B cell (primary cell): ENCODE results near the gene RNF44.

Experiments
- EZH2 ChIP-seq: IDR thresholded peaks from 2 replicates; pipeline ENCODE4 v1.6.1; 2012; ENCODE audit warnings: borderline replicate concordance, low read depth, mild to moderate bottlenecking, moderate library complexity, low read length; ENCODE audit not compliant: insufficient read depth, poor library complexity, severe bottlenecking
- TF ChIP-seq, protein P1 (sequence below): fragments of 200-600 bp; IDR thresholded peaks from one replicate; pipeline ENCODE4 v1.8.0; 2022; ENCODE audit warnings: antibody characterized with exemption, mild to moderate bottlenecking

DNA sequence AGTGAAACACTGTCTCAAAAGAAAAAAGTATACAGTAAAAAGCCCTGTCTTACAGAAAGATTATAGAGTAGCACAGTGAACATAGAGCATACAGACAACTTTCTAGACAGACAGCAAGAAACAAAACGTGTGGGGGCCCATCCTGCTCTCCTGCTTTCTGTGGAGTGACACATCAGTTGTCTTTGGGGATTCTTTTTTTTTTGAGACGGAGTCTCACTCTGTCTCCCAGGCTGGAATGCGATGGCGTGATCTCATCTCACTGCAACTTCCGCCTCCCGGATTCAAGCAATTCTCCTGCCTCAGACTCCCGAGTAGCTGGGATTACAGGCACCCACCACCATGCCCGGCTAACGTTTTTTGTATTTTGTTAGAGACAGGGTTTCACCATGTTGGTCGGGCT, 26.8 kb upstream of the RNF44 start:
- TF ChIP-seq, protein P1, sequence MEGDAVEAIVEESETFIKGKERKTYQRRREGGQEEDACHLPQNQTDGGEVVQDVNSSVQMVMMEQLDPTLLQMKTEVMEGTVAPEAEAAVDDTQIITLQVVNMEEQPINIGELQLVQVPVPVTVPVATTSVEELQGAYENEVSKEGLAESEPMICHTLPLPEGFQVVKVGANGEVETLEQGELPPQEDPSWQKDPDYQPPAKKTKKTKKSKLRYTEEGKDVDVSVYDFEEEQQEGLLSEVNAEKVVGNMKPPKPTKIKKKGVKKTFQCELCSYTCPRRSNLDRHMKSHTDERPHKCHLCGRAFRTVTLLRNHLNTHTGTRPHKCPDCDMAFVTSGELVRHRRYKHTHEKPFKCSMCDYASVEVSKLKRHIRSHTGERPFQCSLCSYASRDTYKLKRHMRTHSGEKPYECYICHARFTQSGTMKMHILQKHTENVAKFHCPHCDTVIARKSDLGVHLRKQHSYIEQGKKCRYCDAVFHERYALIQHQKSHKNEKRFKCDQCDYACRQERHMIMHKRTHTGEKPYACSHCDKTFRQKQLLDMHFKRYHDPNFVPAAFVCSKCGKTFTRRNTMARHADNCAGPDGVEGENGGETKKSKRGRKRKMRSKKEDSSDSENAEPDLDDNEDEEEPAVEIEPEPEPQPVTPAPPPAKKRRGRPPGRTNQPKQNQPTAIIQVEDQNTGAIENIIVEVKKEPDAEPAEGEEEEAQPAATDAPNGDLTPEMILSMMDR, result no peak
- no peak for TF ChIP-seq EZH2
